Body of pancreas (tissue), 4 donors: ENCODE data around the gene DLD.

Experiments used
- CTCF ChIP-seq, 7 experiments: fragments of 450-650 bp in 4 of 7; fragments of 200-600 bp in 3 of 7; sonication (generic) in 3 of 7; IDR thresholded peaks; one replicate each; pipeline ENCODE4 v1.5.1; 2016 to 2019; ENCODE audit warnings: antibody characterized with exemption in 7 of 7
- POLR2A ChIP-seq, 3 donors: fragments of 450-650 bp; IDR thresholded peaks; one replicate each; pipeline ENCODE4 v1.6.1; 2016; ENCODE audit warnings: antibody characterized with exemption in 3 of 3, mild to moderate bottlenecking in 2 of 3

GRCh38 chr7:107962817-107963216 is 71.8 kb downstream of the DLD start:
- TF ChIP-seq CTCF (IDR thresholded peaks at IDR 0.05) (no peak), POLR2A (IDR thresholded peaks at IDR 0.05) (no peak)
